ENCODE measurements around the gene LBH. TPM values are rescaled to one million over a fixed set of nuclear protein-coding genes. Genes with fewer than 3 reads are reported as not detected.

The LBH gene
- total and polyA plus RNA-seq, 8 donors: 6.6 to 39.8 (median 17.0) TPM

- no peaks in the 10 kb centered on the region for H3K36me3 ChIP-seq
- H3K27me3 ChIP-seq: no peaks in the 10 kb centered on the region
- no peak overlapping the region for H3K27ac ChIP-seq
- TF ChIP-seq POLR2AphosphoS5 (IDR thresholded peaks at IDR 0.05) (no peak), POLR2A (IDR thresholded peaks at IDR 0.05) (no peak), CTCF (IDR thresholded peaks at IDR 0.05) (no peak), EP300 (IDR thresholded peaks at IDR 0.05) (no peak)
- 65 to 78% (median 74%) methylated on average over 6 of the region's 6 CpGs for WGBS, 5 donors
- no peak for DNase-seq
- H3K9me3 ChIP-seq: no peaks in the 10 kb centered on the region
- H3K4me1 ChIP-seq: peaks cover 0 to 7% (median 2%) of the 10 kb centered on the region in 4 donors
- intact Hi-C loops (cut with DNase I; ENCODE audit: low total_unique reads): no loop called here
- no peak overlapping the region for H3K4me3 ChIP-seq
Observed at GRCh38 chr2:30197570-30198192, 33.7 kb upstream of the LBH start.

- Histone ChIP-seq H3K9me3 (no peaks in the 10 kb centered on the region), H3K27ac (peak overlapping the region in 3 of 5 donors; percentile 4 to 44 (median 31)), H3K27me3 (no peaks in the 10 kb centered on the region), H3K36me3 (no peaks in the 10 kb centered on the region), H3K4me3 (no peak overlapping the region), H3K4me1 (peaks cover 0 to 7% (median 2%) of the 10 kb centered on the region in 4 donors)
- TF ChIP-seq POLR2AphosphoS5 (IDR thresholded peaks at IDR 0.05) (no peak), POLR2A (IDR thresholded peaks at IDR 0.05) (no peak)
- WGBS, 5 donors: 15 to 30% (median 20%) methylated on average over 1 of the region's 1 CpG
- peak; percentile 15 to 76 for DNase-seq
- intact Hi-C loops (cut with DNase I; ENCODE audit: low total_unique reads): no loop called here
Observed at GRCh38 chr2:30201990-30202389, 29.3 kb upstream of the LBH start.

DNA sequence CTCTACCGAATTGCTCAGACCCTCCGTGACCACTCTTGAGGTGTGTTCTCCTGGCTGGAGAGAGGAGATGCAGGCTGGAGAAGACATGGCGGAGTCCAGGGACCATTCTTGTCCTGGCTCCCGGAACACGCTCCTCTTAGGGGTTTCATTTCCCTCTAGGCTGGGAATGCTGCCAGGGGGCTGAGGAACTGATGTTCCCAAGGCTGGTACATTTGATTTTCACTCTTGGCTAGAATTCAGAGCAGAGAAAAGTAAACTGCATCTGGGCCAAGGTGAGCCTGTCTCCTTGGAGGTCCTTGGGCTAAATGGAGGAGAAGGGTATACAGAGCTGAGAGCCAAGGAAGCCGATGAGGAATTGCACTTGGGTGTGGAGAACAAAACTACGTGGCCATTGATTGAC lies 28.2 kb upstream of the LBH start:
- Histone ChIP-seq H3K36me3 (no peaks in the 10 kb centered on the region), H3K4me1 (peaks cover 0 to 7% (median 2%) of the 10 kb centered on the region in 4 donors), H3K4me3 (no peak overlapping the region), H3K27me3 (no peaks in the 10 kb centered on the region), H3K9me3 (no peaks in the 10 kb centered on the region), H3K27ac (no peak overlapping the region)
- DNase-seq: peak in 1 of 2 donors; percentile 58
- intact Hi-C loops (cut with DNase I; ENCODE audit: low total_unique reads): no loop called here
- WGBS, 5 donors: 73 to 89% (median 81%) methylated on average over 7 of the region's 7 CpGs
- no peak for TF ChIP-seq POLR2A (IDR thresholded peaks at IDR 0.05)
- no peak for TF ChIP-seq CTCF (IDR thresholded peaks at IDR 0.05)
- TF ChIP-seq EP300 (IDR thresholded peaks at IDR 0.05): no peak
- TF ChIP-seq POLR2AphosphoS5 (IDR thresholded peaks at IDR 0.05): no peak

DNA sequence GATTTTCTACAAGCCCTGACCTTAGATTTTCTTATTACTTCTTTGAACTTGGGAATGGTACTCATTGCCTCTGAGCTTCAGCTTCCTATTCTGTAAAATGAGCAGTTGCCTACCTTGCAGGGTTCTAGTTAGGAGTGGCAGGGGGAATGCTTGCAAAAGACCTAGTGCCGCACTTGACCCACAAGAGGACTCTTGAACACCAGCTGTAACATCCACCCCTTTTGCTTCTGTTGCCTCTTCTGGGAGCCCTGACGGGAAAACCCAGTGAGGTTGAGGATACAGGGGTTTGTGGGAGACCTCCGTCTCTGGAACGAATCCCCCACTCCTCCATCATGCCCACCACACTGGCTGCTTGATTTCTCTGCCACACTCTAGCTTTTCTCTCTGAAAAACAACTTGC lies 27.1 kb upstream of the LBH start:
- Histone ChIP-seq H3K4me1 (peaks cover 4 to 12% (median 5%) of the 10 kb centered on the region in 4 donors), H3K36me3 (no peaks in the 10 kb centered on the region), H3K27me3 (no peaks in the 10 kb centered on the region), H3K4me3 (no peak overlapping the region), H3K9me3 (no peaks in the 10 kb centered on the region), H3K27ac (peak overlapping the region in 1 of 5 donors; percentile 18)
- intact Hi-C loops (cut with DNase I; ENCODE audit: low total_unique reads): no loop called here
- TF ChIP-seq CTCF (IDR thresholded peaks at IDR 0.05): no peak
- no peak for TF ChIP-seq POLR2A (IDR thresholded peaks at IDR 0.05)
- TF ChIP-seq POLR2AphosphoS5 (IDR thresholded peaks at IDR 0.05): no peak
- DNase-seq: peak in 1 of 2 donors; percentile 4
- WGBS, 5 donors: 90 to 100% (median 93%) methylated on average over 4 of the region's 4 CpGs

GRCh38 chr2:30205456-30205855 lies 25.9 kb upstream of the LBH start:
- Histone ChIP-seq H3K27ac (no peak overlapping the region), H3K9me3 (no peaks in the 10 kb centered on the region), H3K4me3 (no peak overlapping the region), H3K36me3 (no peaks in the 10 kb centered on the region), H3K4me1 (peaks cover 4 to 12% (median 5%) of the 10 kb centered on the region in 4 donors), H3K27me3 (no peaks in the 10 kb centered on the region)
- TF ChIP-seq EP300 (IDR thresholded peaks at IDR 0.05): no peak
- TF ChIP-seq POLR2A (IDR thresholded peaks at IDR 0.05): no peak
- TF ChIP-seq CTCF (IDR thresholded peaks at IDR 0.05): no peak
- TF ChIP-seq POLR2AphosphoS5 (IDR thresholded peaks at IDR 0.05): no peak
- WGBS, 5 donors: 89 to 97% (median 93%) methylated on average over 1 of the region's 1 CpG
- intact Hi-C loops (cut with DNase I; ENCODE audit: low total_unique reads): no loop called here
- DNase-seq: no peak
